ENCODE data around the gene PCDHA8.

DNA sequence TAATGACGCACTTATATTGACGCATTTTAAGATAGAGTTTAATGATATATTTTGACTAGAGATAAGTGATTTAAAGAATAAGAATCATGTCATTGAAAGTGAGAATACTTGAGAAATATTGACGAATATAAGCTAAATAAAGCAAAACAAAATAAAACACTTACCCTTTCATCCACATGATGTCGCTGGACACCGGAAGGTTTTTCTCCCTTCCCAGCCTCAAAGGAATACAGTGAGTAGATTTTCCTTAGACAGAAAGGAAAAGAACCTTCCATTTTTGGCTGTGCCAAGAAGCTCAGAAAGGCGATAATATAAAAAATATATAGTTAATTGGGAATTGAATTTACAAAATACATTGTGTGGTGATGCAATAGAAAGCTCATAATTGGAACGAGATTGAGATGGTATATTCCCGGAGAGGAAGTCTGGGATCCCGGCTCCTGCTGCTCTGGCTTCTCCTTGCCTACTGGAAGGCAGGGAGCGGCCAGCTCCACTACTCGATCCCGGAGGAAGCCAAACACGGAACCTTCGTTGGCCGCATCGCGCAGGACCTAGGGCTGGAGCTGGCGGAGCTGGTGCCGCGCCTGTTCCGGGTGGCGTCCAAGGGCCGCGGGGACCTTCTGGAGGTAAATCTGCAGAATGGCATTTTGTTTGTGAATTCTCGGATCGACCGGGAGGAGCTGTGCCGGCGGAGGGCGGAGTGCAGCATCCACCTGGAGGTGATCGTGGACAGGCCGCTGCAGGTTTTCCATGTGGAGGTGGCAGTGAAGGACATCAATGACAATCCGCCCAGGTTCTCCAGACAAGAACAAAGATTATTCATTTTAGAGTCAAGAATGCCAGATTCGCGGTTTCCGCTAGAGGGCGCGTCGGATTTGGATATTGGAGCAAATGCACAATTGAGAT lies 19.4 kb upstream of the PCDHA8 start, which contains the start of gene PCDHA5:
- TF ChIP-seq POLR2AphosphoS5 (IDR thresholded peaks at IDR 0.05; ENCODE audit: low read depth, low read length) = no peak
- no peak for TF ChIP-seq POLR2A (IDR thresholded peaks at IDR 0.05; ENCODE audit: low read depth, low read length)
- TF ChIP-seq TAF1 (IDR thresholded peaks at IDR 0.05; ENCODE audit: low read depth, low read length) = no peak
